Cardiac septum (tissue), 1 donor: ENCODE data around the gene ZFP36. TPM values are rescaled to one million over a fixed set of nuclear protein-coding genes. Genes with fewer than 3 reads are reported as not detected.

ENCODE experiments used
- DNase-seq: peaks from one replicate; pipeline ENCODE4 v3.0.0-alpha.2; 2020; ENCODE audit warnings: low spot score
- intact Hi-C: fragments of 100-400 bp; cut with DNase I; formaldehyde crosslinking; loops from one replicate; pipeline ENCODE4 v1.14.0; 2022
- total RNA-seq: library from RNA; stranded (reverse); fragmentation: NEBNext Ultra II Directional; extraction: Animal tissue kit (Norgen Biotek cat#: 25700); gene quantifications from one replicate; pipeline ENCODE4 v1.2.1, GENCODE V29; 2021
- donor health status: DM: no; HTN: no; CAD: no.

ZFP36 gene
- total RNA-seq, 1 donor from 2014 or later: 53.0 TPM

- intact Hi-C loops: no loop called here
- DNase-seq: no peak
Measured at GRCh38 chr19:39382991-39383828, 23.4 kb upstream of the ZFP36 start.

DNA sequence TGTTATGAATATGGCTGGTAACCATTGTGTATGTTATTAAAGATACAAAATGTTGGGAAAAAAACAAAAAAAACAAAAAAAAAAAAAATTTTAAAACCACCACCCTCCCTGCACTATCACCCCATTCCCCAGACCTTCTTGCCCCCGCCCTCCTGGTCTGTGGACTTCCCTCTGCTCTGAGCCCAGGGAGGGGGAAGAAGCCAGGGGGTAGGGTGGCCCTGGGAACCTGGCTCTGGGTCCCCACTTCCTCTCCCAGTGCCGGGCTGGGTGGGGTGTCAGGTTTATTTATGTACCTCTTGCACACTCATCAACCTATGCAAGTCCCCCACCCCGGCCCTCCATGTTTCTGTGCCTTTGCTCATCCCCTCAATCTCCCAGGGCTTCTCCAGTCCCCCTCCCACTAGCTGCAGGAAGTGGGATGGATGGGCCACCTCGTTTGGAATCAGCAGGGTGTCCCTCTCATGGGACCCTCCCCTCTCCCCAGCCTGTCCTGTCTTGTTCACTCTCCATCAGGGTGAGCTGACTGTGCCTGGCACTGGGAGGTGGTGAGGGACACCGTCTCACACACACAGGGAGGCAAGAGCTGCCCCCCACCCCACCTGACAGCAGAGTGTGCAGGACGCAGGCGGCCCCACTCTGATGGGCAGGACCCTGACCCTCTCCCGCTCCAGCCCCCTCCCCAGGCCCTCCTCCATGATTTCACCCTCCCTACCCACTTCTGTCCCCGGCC, 21.6 kb upstream of the ZFP36 start:
- DNase-seq: no peak
- intact Hi-C loops: no loop called here

DNA sequence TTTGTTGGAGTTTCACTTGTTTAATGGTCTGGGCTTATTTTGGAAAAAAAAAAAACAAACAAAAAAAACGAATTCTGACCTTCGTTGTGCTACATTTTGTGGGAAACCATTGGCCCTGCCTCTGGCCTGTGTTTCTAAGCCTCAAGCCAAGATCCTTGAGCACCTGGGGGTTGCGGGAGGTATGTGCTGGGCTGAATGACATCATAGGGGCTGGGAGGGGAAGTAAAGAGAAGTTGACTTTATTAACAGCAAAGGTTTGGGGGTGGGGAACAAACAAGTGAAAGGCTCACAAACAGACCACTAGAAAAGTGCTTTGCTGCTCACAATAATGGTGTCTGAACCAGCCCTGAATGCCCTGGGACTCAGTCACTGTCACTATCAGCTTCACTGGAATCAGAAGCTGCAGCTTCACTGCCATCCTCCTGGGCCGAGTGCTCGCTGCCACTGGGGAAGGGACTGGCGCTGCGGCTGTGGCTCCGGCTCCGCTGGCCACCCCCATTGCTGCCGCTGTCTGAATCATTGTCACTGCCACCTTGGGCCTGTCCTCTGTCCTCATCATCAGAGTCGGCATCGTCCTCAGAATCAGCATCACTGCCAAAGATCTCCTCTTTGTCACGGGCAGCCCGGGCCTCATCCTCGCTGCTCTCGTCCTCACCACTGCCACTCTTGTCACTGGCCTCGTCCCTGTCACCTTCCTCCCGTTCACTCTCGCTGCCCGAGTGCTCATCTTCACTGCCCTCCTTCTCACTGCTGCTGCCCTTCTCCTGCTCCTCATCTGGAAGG, 20.8 kb upstream of the ZFP36 start:
- intact Hi-C loops: no loop called here

GRCh38 chr19:39386557-39386956, 20.1 kb upstream of the ZFP36 start:
- intact Hi-C loops: no loop called here
- no peak for DNase-seq

More for the DNA sequence above, 20.8 kb upstream of the ZFP36 start:
- no peak for DNase-seq

- intact Hi-C loops: no loop called here
- no peak for DNase-seq
Measured at GRCh38 chr19:39388657-39389056, 18.0 kb upstream of the ZFP36 start.

DNA sequence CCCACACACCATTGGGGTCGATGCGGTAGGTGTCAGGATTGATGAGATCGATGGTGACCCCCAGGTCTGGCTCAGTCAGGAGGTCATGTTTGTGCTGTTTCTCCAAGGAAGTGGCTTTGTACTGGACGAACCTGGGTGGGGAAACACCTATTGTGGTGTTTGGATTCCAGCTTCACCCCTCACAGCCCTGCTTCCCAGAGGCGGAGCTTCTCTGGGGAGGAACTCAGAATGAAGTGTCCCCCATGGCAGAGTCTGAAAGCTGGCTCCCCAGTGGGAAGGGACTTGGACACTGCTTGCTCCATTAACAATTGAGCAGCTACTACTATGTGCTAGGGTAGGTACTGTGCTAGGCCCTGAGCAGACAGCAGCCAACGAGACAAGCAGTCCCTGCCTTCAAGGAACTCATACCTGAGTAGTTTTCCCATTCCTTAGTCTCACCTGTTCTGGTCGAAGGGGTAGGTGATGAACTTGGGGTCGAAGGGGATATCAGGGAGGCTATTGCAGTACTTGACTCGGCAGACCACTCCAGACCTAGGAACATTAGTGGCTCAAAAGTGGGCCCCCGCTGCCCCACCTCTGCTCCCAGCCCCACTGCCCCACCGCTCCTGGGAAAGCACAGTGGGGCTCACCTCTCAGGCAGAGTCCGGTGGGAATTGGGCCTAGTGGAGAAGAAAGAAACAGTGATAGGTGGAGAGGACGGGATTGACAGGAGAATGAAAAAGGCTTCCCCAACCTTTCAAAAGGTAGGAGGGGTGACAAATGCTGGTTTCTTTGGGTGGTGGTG, 16.8 kb upstream of the ZFP36 start:
- intact Hi-C loops: no loop called here
- no peak for DNase-seq

DNA sequence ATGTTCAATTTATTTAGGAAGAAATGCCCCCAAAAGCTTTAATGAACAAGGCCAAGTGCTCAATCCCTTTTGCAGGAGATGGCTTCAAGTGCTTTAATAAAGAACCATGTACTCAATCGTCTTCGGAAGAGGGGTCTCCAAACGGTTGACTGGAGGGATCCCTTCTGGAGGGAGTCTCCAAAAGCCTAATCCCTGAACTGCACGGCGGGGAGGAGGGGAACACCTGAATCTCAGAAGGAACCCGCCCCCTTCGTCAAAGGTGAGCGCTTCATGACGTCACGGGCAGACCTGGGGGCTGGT, 16.2 kb upstream of the ZFP36 start:
- no peak for DNase-seq
- intact Hi-C loops: no loop called here

DNA sequence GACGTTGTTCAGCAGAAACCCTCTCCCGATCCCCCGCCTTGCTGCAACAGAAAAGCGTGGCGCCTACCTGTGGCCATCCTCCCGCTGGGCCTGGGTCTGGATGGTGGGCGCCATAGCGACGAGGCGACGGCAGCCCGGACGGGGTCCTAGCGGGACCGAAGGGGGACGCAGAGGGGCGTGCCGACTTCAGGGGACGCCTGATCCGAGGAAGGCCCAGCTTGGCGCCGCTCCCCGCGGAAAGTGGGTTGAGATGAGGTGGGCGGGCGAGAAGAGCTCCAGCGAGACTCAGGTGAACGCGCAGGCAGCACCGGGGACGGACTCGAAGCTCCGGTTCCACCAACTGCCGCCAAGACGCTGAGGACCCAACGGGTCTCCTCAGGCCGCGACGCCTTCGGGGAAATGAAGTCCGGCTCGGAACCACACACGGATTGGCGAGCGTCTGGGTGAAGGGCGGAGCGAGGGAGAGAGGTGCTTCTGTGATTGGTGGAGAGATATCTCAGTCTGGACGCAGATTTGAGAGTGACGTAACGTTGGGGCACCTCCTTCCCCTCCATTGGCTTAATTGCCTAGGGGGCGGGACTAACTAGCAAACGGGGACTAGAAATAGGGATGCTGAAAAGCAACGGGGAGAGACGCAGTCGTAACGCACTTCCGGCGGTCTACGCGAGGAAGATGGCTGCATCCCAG, 15.8 kb upstream of the ZFP36 start, which contains the start of the genes MED29 and PAF1:
Gene MED29, plus strand, starts transcription at position 628 of the 687 bp plus-strand sequence. Its CDS starts 45 bp downstream, at position 673.
Gene PAF1, minus strand, starts transcription at position 356 of the 687 bp plus-strand sequence. Its CDS starts 242 bp downstream, at position 114.
- peak; percentile 99 for DNase-seq
- intact Hi-C loops: no loop called here

- peak; percentile 95 for DNase-seq
- intact Hi-C loops: loop anchor here (2.0 to 5.0 kb wide), 2 partner anchors 13 to 135 kb away; partner anchors contain the start of gene EID2B
Measured at GRCh38 chr19:39397360-39398296, 9.0 kb upstream of the ZFP36 start.

GRCh38 chr19:39398297-39398864, 8.3 kb upstream of the ZFP36 start:
- intact Hi-C loops: loop anchor here (5.0 kb wide), 1 partner anchor 134 kb away; the partner anchor contains the start of gene EID2B
- DNase-seq: peak; percentile 96

GRCh38 chr19:39399668-39400050, 7.0 kb upstream of the ZFP36 start:
- intact Hi-C loops: loop anchor here (5.0 kb wide), 1 partner anchor 133 kb away; the partner anchor contains the start of gene EID2B
- DNase-seq: no peak

GRCh38 chr19:39400061-39400460, 6.6 kb upstream of the ZFP36 start:
- no peak for DNase-seq
- intact Hi-C loops: no loop called here

- DNase-seq: no peak
Measured at GRCh38 chr19:39401070-39401548, 5.5 kb upstream of the ZFP36 start.

GRCh38 chr19:39401549-39402345, 4.9 kb upstream of the ZFP36 start:
- intact Hi-C loops: loop anchor here (1.0 kb wide), 1 partner anchor 10 kb away; no protein-coding TSS in a partner anchor
- DNase-seq: no peak

More at GRCh38 chr19:39401070-39401548, 5.5 kb upstream of the ZFP36 start:
- intact Hi-C loops: no loop called here

DNA sequence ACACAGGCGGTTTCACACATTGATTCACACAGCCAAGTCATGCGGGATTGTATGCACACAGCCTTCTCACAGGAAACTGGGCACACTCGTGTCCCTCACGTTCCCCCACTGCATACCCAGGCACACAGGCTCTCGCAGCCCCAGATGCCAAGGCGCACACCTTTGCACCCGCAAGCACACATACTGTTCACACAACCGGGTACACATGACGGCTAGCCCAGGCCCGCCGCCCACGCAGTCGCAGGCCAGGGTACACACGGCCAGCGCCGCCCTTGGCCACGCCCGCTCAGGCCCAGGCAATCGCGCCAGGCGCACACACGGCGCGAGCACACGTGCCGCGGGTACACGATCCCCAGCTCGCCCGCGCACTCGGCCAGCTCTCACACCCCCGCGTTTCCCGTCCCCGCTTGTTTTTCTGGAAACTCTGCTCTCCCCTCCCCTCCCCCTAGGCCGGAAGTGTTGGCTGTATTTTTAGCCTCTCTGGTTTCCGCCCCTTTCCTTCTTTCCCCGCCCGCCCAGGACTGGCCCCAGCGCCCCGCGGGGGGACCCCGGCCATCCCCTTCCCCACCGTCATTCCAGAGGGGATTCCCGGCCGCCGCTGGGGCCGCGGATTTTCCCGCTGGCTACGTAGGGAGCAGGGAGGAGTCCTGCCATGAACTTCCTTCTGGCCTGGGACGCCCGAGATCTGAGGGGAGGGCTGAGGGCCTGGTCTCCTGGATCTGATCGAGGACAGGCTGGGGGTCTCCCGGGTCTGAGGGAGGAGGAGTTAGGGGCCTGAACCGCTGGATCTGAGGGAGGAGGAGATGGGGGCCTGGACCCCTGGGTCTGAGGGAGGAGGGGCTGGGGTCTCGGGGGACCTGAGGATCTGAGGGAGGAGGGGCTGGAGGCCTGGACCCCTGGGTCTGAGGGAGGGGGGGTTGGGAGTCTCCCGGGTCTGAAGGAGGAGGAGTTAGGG, 4.0 kb upstream of the ZFP36 start:
- intact Hi-C loops: loop anchor here (1.0 kb wide), 1 partner anchor 9 kb away; no protein-coding TSS in a partner anchor
- peak; percentile 97 for DNase-seq
